Testis (tissue), 2 donors: ENCODE results near the gene ADAMTSL5.

Experiments used
- CTCF ChIP-seq, 3 experiments: fragments of 450-650 bp in 2 of 3; fragments of 200-600 bp in 1 of 3; sonication (generic) in 1 of 3; IDR thresholded peaks; one replicate each; pipeline ENCODE4 v1.5.1; 2016 to 2019; ENCODE audit warnings: antibody characterized with exemption in 3 of 3, mild to moderate bottlenecking in 2 of 3, moderate library complexity in 1 of 3
- POLR2A ChIP-seq: fragments of 450-650 bp; IDR thresholded peaks from one replicate; pipeline ENCODE4 v1.6.1; 2017; ENCODE audit warnings: antibody characterized with exemption, mild to moderate bottlenecking, moderate library complexity

GRCh38 chr19:1456121-1456900 is 56.5 kb downstream of the ADAMTSL5 start:
- TF ChIP-seq CTCF (IDR thresholded peaks at IDR 0.05) (no peak), POLR2A (no peak)
